IMR-90 (cell line): Measurements from ENCODE around the gene ABHD15. TPM values are rescaled to one million over a fixed set of nuclear protein-coding genes. Genes with fewer than 3 reads are reported as not detected.
A peak's percentile ranks its signal among the peaks of the same experiment; 100 is the strongest.

ENCODE experiments used
- ATAC-seq: fragments of 200-7000 bp; cut with Tn5 transposase; 2 replicates; pipeline ENCODE4 v1.9.1; 2020; ENCODE audit warnings: low read depth, mild to moderate bottlenecking, moderate library complexity
- BruUV-seq: library from RNA; stranded (reverse); fragments of 400-500 nt; replicated peaks from 2 replicates; lab custom pipeline; 2021; lab: Mats Ljungman, UMichigan
- CTCF ChIA-PET: fragments of 300-600 bp; formaldehyde crosslinking; extraction: SDS; loops from one replicate; lab custom pipeline; 2021; ENCODE audit warnings: antibody characterized with exemption; lab: Yijun Ruan, JAX
- POLR2A ChIA-PET: fragments of 300-600 bp; sonication (Branson Sonifier 250); formaldehyde crosslinking; loops from one replicate; lab custom pipeline; 2022; ENCODE audit warnings: antibody characterized with exemption; ENCODE audit not compliant: unreplicated experiment; lab: Charles Lee
- DNase-seq: peaks from one replicate; pipeline ENCODE4 v3.0.0; 2013
- H2AFZ ChIP-seq: replicated peaks from 2 replicates; pipeline ENCODE3; 2013; ENCODE audit warnings: low read length, mild to moderate bottlenecking; ENCODE audit not compliant: poor library complexity
- H2AK5ac ChIP-seq: 2 replicates; pipeline ENCODE4 v1.6.1; 2013; ENCODE audit warnings: low read depth, low read length, inconsistent platforms
- H2AK9ac ChIP-seq: replicated peaks from 2 replicates; pipeline ENCODE3; 2013; ENCODE audit warnings: mild to moderate bottlenecking, low read depth, low read length, moderate library complexity; ENCODE audit not compliant: poor library complexity
- H2BK120ac ChIP-seq: 2 replicates; pipeline ENCODE4 v1.6.1; 2013; ENCODE audit warnings: low read depth, low read length, inconsistent platforms
- H2BK15ac ChIP-seq: 3 replicates; pipeline ENCODE4 v1.6.1; 2013; ENCODE audit warnings: low read depth, low read length, inconsistent platforms
- H2BK20ac ChIP-seq: 2 replicates; pipeline ENCODE4 v1.6.1; 2013; ENCODE audit warnings: low read depth, mild to moderate bottlenecking, inconsistent platforms, low read length, moderate library complexity
- H2BK5ac ChIP-seq: 2 replicates; pipeline ENCODE4 v1.6.1; 2013; ENCODE audit warnings: mild to moderate bottlenecking, low read depth, low read length, inconsistent platforms; ENCODE audit not compliant: poor library complexity, severe bottlenecking
- H3K14ac ChIP-seq: replicated peaks from 2 replicates; pipeline ENCODE4 v1.6.1; 2013; ENCODE audit warnings: low read depth, low read length, inconsistent platforms
- H3K18ac ChIP-seq: 2 replicates; pipeline ENCODE4 v1.6.1; 2013; ENCODE audit warnings: low read depth, low read length, control low read depth
- H3K23ac ChIP-seq: 2 replicates; pipeline ENCODE4 v1.6.1; 2013; ENCODE audit warnings: low read depth, low read length, inconsistent platforms
- H3K27ac ChIP-seq: 2 replicates; pipeline ENCODE4 v1.5.1; 2013; ENCODE audit warnings: mild to moderate bottlenecking, control low read depth, low read length; ENCODE audit not compliant: insufficient read depth
- H3K27me3 ChIP-seq: 2 replicates; pipeline ENCODE4 v1.6.1; 2013; ENCODE audit warnings: low read length; ENCODE audit not compliant: control insufficient read depth, insufficient read depth
- H3K36me3 ChIP-seq: 2 replicates; pipeline ENCODE4 v1.6.1; 2013; ENCODE audit warnings: low read length, mixed read lengths; ENCODE audit not compliant: control insufficient read depth, insufficient read depth
- H3K4ac ChIP-seq: 2 replicates; pipeline ENCODE4 v1.6.1; 2013; ENCODE audit warnings: low read depth, low read length, inconsistent platforms
- H3K4me1 ChIP-seq: 2 replicates; pipeline ENCODE4 v1.6.1; 2013; ENCODE audit warnings: low read length, mixed read lengths; ENCODE audit not compliant: control insufficient read depth, insufficient read depth
- H3K4me2 ChIP-seq: 2 replicates; pipeline ENCODE4 v1.6.1; 2013; ENCODE audit warnings: low read depth, mild to moderate bottlenecking, control low read depth, low read length, moderate library complexity
- H3K4me3 ChIP-seq: 2 replicates; pipeline ENCODE4 v1.5.1; 2013; ENCODE audit warnings: low read depth, mild to moderate bottlenecking, control low read depth, low read length, moderate library complexity; ENCODE audit not compliant: insufficient read depth
- H3K56ac ChIP-seq: 2 replicates; pipeline ENCODE4 v1.6.1; 2013; ENCODE audit warnings: low read length, inconsistent platforms; ENCODE audit not compliant: insufficient read depth; ENCODE audit errors: extremely low read depth
- H3K79me1 ChIP-seq, 2 experiments: 2 replicates each; pipeline ENCODE4 v1.6.1; 2013; ENCODE audit warnings: low read length in 2 of 2, inconsistent platforms in 1 of 2, low read depth in 1 of 2
- H3K9ac ChIP-seq: 2 replicates; pipeline ENCODE4 v1.6.1; 2013; ENCODE audit warnings: low read depth, low read length, control low read depth
- H3K9me1 ChIP-seq: 2 replicates; pipeline ENCODE4 v1.6.1; 2013; ENCODE audit warnings: low read length, inconsistent platforms; ENCODE audit not compliant: insufficient read depth
- H3K9me3 ChIP-seq: 2 replicates; pipeline ENCODE4 v1.6.1; 2013; ENCODE audit warnings: low read length; ENCODE audit not compliant: control insufficient read depth, insufficient read depth
- H4K20me1 ChIP-seq: 2 replicates; pipeline ENCODE4 v1.6.1; 2013; ENCODE audit warnings: low read length, inconsistent platforms; ENCODE audit not compliant: insufficient read depth
- H4K5ac ChIP-seq: 2 replicates; pipeline ENCODE4 v1.6.1; 2013; ENCODE audit warnings: mild to moderate bottlenecking, low read depth, low read length, control low read depth
- H4K8ac ChIP-seq, 2 experiments: 2 replicates each; pipeline ENCODE4 v1.6.1; 2013; ENCODE audit warnings: low read depth in 2 of 2, low read length in 2 of 2, control low read depth in 1 of 2, inconsistent platforms in 1 of 2
- H4K91ac ChIP-seq: 2 replicates; pipeline ENCODE4 v1.6.1; 2013; ENCODE audit warnings: low read depth, low read length, inconsistent platforms; ENCODE audit not compliant: insufficient read depth
- RAD21 ChIP-seq: IDR thresholded peaks from 2 replicates; pipeline ENCODE4 v1.6.1; 2012; ENCODE audit warnings: low read length, improper control_type of control experiment
- RCOR1 ChIP-seq: IDR thresholded peaks from 2 replicates; pipeline ENCODE4 v1.6.1; 2012; ENCODE audit warnings: mild to moderate bottlenecking, low read length, improper control_type of control experiment; ENCODE audit not compliant: insufficient replicate concordance
- SMC3 ChIP-seq: fragments of 150-350 bp; IDR thresholded peaks from 2 replicates; pipeline ENCODE4 v1.6.1; 2016; ENCODE audit warnings: low read depth, mild to moderate bottlenecking, antibody characterized with exemption, low read length, moderate library complexity
- WGBS, 2 experiments: methylation state at CpG; one replicate each; pipeline versions ENCODE4 v1.1.5 to v1.1.7; 2013; ENCODE audit warnings: missing lambda C conversion rate in 2 of 2; ENCODE audit not compliant: insufficient read length in 1 of 2; ENCODE audit errors: extremely low coverage in 2 of 2; 5-methylcytosine and 5-hydroxymethylcytosine counted together
- dilution Hi-C: fragments of 300-500 bp; cut with HindIII; formaldehyde crosslinking; loops from one replicate; pipeline ENCODE4 v1.14.3; 2018; ENCODE audit warnings: low sequenced_read_pairs; ENCODE audit not compliant: unreplicated experiment
- in situ Hi-C: fragments of 300-500 bp; cut with MboI; formaldehyde crosslinking; loops from 3 replicates; pipeline ENCODE4 v1.14.3; 2019; ENCODE audit warnings: low sequenced_read_pairs, inconsistent platforms, mixed read lengths
- intact Hi-C: fragments of 100-400 bp; cut with micrococcal nuclease; formaldehyde crosslinking; loops from 2 replicates; pipeline ENCODE4 v1.10.0; 2022
- polyA plus RNA-seq, 3 experiments: library from polyadenylated mRNA; depleted of rRNA; stranded (reverse); fragments of >200 nt; gene quantifications; 2 replicates each; pipeline ENCODE4 v1.2.3, GENCODE V29; 2012; ENCODE audit warnings: low replicate concordance in 1 of 3
- total RNA-seq: library from RNA; depleted of rRNA; stranded (reverse); fragments of >200 nt; gene quantifications from 2 replicates; pipeline ENCODE4 v1.2.3, GENCODE V29; 2012
- TF ChIP-seq, protein P1 (sequence below): conservative IDR thresholded peaks from 2 replicates; pipeline ENCODE4 v1.5.1; 2012; ENCODE audit warnings: mild to moderate bottlenecking, low read depth, low read length, improper control_type of control experiment
- TF ChIP-seq, protein P2 (sequence below): fragments of 150-350 bp; IDR thresholded peaks from 2 replicates; pipeline ENCODE4 v1.6.1; 2017; ENCODE audit warnings: mild to moderate bottlenecking, antibody characterized with exemption, low read length, low read depth
- TF ChIP-seq, protein P3 (sequence below): fragments of 150-350 bp; IDR thresholded peaks from 2 replicates; pipeline ENCODE4 v1.6.1; 2016; ENCODE audit warnings: low read depth, mild to moderate bottlenecking, low read length, moderate library complexity, borderline replicate concordance

ABHD15 gene
- total and polyA plus RNA-seq, 2 of the 4 experiments (the other 2 are of a cell fraction) = 3.2 to 4.6 TPM

DNA sequence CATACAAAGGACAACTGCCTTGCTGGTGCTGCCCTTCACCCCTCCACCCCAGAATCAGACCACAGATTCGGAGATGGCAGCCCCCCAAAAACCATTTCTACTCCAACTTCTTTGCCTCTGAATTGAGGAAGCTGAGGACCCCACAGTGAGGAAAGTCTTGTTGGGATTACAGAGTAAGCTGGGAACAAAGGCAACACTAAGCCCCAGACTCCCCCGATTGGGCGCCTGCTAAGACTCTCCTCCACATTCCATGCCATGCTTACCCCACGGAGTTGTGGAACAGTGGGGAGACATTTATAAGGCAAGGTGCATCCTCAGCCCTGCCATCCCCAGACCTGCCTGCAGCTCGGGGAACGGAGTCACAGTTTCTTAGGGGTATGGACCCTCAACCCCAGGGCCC lies 20.8 kb upstream of the ABHD15 start:
- H2BK15ac ChIP-seq = no peak overlapping the region
- ChIA-PET CTCF (no interaction called here), POLR2A (no interaction called here)
- no peak overlapping the region for H4K91ac ChIP-seq
- peaks cover 8% of the 10 kb centered on the region for H3K36me3 ChIP-seq
- no peaks in the 10 kb centered on the region for H3K9me3 ChIP-seq
- H4K8ac ChIP-seq = no peak overlapping the region
- peak overlapping the region; percentile 17 for H2AK5ac ChIP-seq
- H3K9me1 ChIP-seq = peaks cover 26% of the 10 kb centered on the region
- no peaks in the 10 kb centered on the region for H3K27me3 ChIP-seq
- peak overlapping the region; percentile 30; the same call in 1 of the 2 replicates for H3K9ac ChIP-seq
- H3K4me2 ChIP-seq = peak overlapping the region; percentile 92
- in situ Hi-C loops = no loop called here
- H3K56ac ChIP-seq = no peak overlapping the region
- peak overlapping the region; percentile 54 for H2AFZ ChIP-seq
- H2BK5ac ChIP-seq = no peak overlapping the region
- no peak overlapping the region for H3K4me3 ChIP-seq
- no peak for ATAC-seq
- no CpG with 5 or more reads among the region's 6 CpGs for WGBS, 2 experiments
- DNase-seq = no peak
- H3K79me1 ChIP-seq = peaks cover 38 to 75% of the 10 kb centered on the region in 2 experiments
- TF ChIP-seq RCOR1 (no peak), RAD21 (no peak), SMC3 (no peak)
- TF ChIP-seq, protein P1, sequence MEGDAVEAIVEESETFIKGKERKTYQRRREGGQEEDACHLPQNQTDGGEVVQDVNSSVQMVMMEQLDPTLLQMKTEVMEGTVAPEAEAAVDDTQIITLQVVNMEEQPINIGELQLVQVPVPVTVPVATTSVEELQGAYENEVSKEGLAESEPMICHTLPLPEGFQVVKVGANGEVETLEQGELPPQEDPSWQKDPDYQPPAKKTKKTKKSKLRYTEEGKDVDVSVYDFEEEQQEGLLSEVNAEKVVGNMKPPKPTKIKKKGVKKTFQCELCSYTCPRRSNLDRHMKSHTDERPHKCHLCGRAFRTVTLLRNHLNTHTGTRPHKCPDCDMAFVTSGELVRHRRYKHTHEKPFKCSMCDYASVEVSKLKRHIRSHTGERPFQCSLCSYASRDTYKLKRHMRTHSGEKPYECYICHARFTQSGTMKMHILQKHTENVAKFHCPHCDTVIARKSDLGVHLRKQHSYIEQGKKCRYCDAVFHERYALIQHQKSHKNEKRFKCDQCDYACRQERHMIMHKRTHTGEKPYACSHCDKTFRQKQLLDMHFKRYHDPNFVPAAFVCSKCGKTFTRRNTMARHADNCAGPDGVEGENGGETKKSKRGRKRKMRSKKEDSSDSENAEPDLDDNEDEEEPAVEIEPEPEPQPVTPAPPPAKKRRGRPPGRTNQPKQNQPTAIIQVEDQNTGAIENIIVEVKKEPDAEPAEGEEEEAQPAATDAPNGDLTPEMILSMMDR = no peak
- TF ChIP-seq, protein P2, sequence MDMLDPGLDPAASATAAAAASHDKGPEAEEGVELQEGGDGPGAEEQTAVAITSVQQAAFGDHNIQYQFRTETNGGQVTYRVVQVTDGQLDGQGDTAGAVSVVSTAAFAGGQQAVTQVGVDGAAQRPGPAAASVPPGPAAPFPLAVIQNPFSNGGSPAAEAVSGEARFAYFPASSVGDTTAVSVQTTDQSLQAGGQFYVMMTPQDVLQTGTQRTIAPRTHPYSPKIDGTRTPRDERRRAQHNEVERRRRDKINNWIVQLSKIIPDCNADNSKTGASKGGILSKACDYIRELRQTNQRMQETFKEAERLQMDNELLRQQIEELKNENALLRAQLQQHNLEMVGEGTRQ = no peak
- TF ChIP-seq, protein P3, sequence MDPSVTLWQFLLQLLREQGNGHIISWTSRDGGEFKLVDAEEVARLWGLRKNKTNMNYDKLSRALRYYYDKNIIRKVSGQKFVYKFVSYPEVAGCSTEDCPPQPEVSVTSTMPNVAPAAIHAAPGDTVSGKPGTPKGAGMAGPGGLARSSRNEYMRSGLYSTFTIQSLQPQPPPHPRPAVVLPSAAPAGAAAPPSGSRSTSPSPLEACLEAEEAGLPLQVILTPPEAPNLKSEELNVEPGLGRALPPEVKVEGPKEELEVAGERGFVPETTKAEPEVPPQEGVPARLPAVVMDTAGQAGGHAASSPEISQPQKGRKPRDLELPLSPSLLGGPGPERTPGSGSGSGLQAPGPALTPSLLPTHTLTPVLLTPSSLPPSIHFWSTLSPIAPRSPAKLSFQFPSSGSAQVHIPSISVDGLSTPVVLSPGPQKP = no peak
- no TSS peak for BruUV-seq
- H2BK120ac ChIP-seq = no peak overlapping the region
- H2AK9ac ChIP-seq = peak overlapping the region; percentile 93
- H4K5ac ChIP-seq = no peak overlapping the region
- no peak overlapping the region; the same call in none of the 2 replicates for H3K14ac ChIP-seq
- H3K23ac ChIP-seq = peak overlapping the region; percentile 72; the same call in 1 of the 2 replicates
- peak overlapping the region; percentile 77 for H3K4ac ChIP-seq
- H2BK20ac ChIP-seq = no peak overlapping the region
- H3K27ac ChIP-seq = peak overlapping the region; percentile 59; the same call in 1 of the 2 replicates
- peaks cover 44% of the 10 kb centered on the region for H3K4me1 ChIP-seq
- intact Hi-C loops = no loop called here
- H3K18ac ChIP-seq = no peak overlapping the region
- dilution Hi-C loops = no loop called here
- peaks cover 65% of the 10 kb centered on the region for H4K20me1 ChIP-seq
